GM06990 (cell line): ENCODE measurements around the gene AP1G2.

Experiments
- DNase-seq: peaks from one replicate; pipeline ENCODE4 v3.0.0-alpha.2; 2011; ENCODE audit not compliant: insufficient read length; ENCODE audit errors: extremely low read depth
- H3K27me3 ChIP-seq: replicated peaks from 2 replicates; pipeline ENCODE4 v1.6.0; 2011; ENCODE audit warnings: low read length; ENCODE audit not compliant: control insufficient read depth, insufficient read depth
- H3K36me3 ChIP-seq: 2 replicates; pipeline ENCODE4 v1.5.1; 2011; ENCODE audit warnings: low read length; ENCODE audit not compliant: control insufficient read depth, insufficient read depth
- H3K4me3 ChIP-seq: replicated peaks from 2 replicates; pipeline ENCODE4 v1.5.1; 2011; ENCODE audit warnings: low read depth, mild to moderate bottlenecking, control low read depth, low read length
- CTCF ChIP-seq: IDR thresholded peaks from 2 replicates; pipeline ENCODE4 v1.5.1; 2011; ENCODE audit warnings: low read length, control low read depth, mild to moderate bottlenecking, inconsistent platforms; ENCODE audit not compliant: insufficient read depth, poor library complexity, severe bottlenecking

The AP1G2 gene

DNA sequence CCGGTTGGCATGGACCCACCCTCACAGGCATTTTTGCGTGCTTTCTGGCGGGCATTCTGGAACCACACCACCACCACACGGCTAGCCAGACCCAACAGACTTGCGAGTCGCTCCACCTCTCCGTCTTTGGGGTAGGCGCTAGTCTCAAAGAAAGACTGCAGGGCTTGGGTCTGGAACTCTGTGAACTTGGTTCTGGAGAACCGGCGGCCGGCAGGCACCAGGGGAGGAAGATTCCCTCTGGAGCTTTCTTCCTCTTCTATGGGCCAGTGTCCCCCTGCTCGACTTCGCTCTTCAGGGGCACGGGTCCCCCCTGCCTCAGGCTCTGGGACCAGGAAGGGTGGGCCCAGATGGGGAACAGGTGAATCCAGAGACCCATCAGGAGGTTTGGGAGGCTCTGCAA lies 42.6 kb downstream of the AP1G2 start:
- TF ChIP-seq CTCF: no peak
- no peaks in the 10 kb centered on the region; the same call in 1 of the 2 replicates for H3K36me3 ChIP-seq
- no peak overlapping the region for H3K4me3 ChIP-seq
- no peak for DNase-seq
- no peaks in the 10 kb centered on the region for H3K27me3 ChIP-seq

- H3K4me3 ChIP-seq: no peak overlapping the region
- no peak for DNase-seq
- H3K36me3 ChIP-seq: no peaks in the 10 kb centered on the region; the same call in 1 of the 2 replicates
- no peaks in the 10 kb centered on the region for H3K27me3 ChIP-seq
- TF ChIP-seq CTCF: no peak
Measured at GRCh38 chr14:23523229-23524016, 44.2 kb downstream of the AP1G2 start.

DNA sequence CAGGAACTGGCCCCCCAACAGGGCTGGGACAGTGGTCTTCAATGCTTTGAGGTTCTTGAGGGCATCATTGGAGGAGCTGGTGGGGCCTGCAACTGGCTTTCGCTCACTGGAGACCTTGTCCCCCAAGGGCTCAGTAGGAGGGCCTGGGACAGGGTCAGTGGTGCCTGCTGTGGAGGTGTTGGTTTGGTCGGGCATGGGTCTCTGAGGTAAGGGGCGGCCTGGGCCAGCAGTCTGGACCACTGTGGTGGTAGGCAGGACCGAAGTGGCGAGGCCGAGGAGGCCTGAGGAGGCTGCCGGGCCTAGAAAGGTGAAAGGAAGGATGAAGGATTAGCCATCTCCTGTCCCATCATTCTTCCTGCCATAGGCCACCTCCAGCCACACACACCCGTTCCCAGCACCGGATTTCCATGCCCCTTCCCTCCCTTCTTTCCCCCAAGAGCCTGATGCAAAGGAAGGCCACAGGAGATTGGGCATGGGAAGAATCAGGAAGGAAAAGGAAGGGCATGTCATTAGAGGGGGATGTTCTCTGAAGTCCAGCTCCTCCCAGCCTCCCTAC lies 44.9 kb downstream of the AP1G2 start:
- no peak for DNase-seq
- Histone ChIP-seq H3K27me3 (no peaks in the 10 kb centered on the region), H3K36me3 (no peaks in the 10 kb centered on the region; the same call in 1 of the 2 replicates), H3K4me3 (no peak overlapping the region)
- TF ChIP-seq CTCF: no peak

- Histone ChIP-seq H3K36me3 (no peaks in the 10 kb centered on the region; the same call in 1 of the 2 replicates), H3K4me3 (no peak overlapping the region), H3K27me3 (no peaks in the 10 kb centered on the region)
- TF ChIP-seq CTCF: no peak
- no peak for DNase-seq
Measured at GRCh38 chr14:23521785-23522640, 45.6 kb downstream of the AP1G2 start.

DNA sequence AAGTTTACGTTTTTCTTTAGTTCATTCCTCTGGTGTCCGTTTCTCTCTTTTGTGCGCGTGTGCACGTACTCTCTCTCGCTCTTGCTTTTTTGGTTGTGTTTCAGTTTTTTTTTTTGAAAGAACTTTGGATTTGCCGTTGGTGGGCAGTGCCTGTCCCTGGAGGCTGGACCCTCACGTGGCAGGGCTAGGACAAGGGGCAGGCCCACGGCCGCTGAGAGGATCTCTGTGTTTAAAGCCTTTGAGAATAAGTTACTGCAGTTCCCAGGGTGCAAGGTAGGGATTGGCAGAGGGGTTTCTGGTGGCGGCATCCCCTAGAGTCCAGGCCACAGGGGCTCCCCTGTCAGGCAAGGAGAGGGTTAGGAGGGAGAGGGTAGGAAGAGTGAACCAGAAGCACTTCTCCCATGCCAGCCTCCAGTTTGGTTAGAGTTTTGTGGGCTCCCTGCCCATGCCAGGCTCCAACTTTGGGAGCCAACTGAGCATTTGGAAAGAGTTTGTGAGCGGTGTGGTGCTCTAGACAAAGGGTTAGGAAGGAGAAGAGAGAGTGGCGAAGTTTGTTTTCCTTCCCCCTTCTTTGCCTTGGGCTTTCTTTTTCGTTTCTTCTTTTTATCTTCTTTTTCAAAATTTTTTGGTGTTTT lies 46.6 kb downstream of the AP1G2 start:
- no peak for TF ChIP-seq CTCF
- Histone ChIP-seq H3K4me3 (no peak overlapping the region), H3K36me3 (no peaks in the 10 kb centered on the region; the same call in 1 of the 2 replicates), H3K27me3 (no peaks in the 10 kb centered on the region)
- no peak for DNase-seq
